Ishikawa (cell line): ENCODE results near the gene PPP1R13B.

Experiments
- EP300 ChIP-seq: IDR thresholded peaks from 2 replicates; pipeline ENCODE4 v1.6.1; 2012; ENCODE audit warnings: borderline replicate concordance
- MAX ChIP-seq: IDR thresholded peaks from 2 replicates; pipeline ENCODE4 v1.6.1; 2012
- RAD21 ChIP-seq: IDR thresholded peaks from 2 replicates; pipeline ENCODE4 v1.6.1; 2012; ENCODE audit warnings: low read depth
- REST ChIP-seq: IDR thresholded peaks from 2 replicates; pipeline ENCODE4 v1.6.1; 2012; ENCODE audit warnings: low read depth, mild to moderate bottlenecking
- TCF12 ChIP-seq: IDR thresholded peaks from 2 replicates; pipeline ENCODE4 v1.6.1; 2012; ENCODE audit warnings: low read depth
- TEAD4 ChIP-seq: IDR thresholded peaks from 2 replicates; pipeline ENCODE4 v1.6.1; 2012
- YY1 ChIP-seq: IDR thresholded peaks from 2 replicates; pipeline ENCODE4 v1.6.1; 2012; ENCODE audit warnings: low read depth
- ZBTB7A ChIP-seq: IDR thresholded peaks from 2 replicates; pipeline ENCODE4 v1.6.1; 2012; ENCODE audit warnings: low read depth

GRCh38 chr14:103724116-103724515 lies 123.3 kb downstream of the PPP1R13B start:
- no peak for TF ChIP-seq TCF12
- no peak for TF ChIP-seq YY1
- TF ChIP-seq MAX, result no peak
- no peak for TF ChIP-seq REST
- TF ChIP-seq ZBTB7A, result no peak
- no peak for TF ChIP-seq RAD21
- TF ChIP-seq TEAD4, result no peak
- TF ChIP-seq EP300, result no peak
